NK-92 (cell line): ENCODE results near the gene NUTM2A.
"Not testable (repeated sequence)": the region's sequence is repeated elsewhere in the genome, so short reads cannot be mapped to it uniquely, and the experiment has no call there.

Source experiments
- DNase-seq: peaks from one replicate; lab custom pipeline; 2025; ENCODE audit not compliant: unreplicated experiment; lab: John Stamatoyannopoulos, UW

The NUTM2A gene, protein sequence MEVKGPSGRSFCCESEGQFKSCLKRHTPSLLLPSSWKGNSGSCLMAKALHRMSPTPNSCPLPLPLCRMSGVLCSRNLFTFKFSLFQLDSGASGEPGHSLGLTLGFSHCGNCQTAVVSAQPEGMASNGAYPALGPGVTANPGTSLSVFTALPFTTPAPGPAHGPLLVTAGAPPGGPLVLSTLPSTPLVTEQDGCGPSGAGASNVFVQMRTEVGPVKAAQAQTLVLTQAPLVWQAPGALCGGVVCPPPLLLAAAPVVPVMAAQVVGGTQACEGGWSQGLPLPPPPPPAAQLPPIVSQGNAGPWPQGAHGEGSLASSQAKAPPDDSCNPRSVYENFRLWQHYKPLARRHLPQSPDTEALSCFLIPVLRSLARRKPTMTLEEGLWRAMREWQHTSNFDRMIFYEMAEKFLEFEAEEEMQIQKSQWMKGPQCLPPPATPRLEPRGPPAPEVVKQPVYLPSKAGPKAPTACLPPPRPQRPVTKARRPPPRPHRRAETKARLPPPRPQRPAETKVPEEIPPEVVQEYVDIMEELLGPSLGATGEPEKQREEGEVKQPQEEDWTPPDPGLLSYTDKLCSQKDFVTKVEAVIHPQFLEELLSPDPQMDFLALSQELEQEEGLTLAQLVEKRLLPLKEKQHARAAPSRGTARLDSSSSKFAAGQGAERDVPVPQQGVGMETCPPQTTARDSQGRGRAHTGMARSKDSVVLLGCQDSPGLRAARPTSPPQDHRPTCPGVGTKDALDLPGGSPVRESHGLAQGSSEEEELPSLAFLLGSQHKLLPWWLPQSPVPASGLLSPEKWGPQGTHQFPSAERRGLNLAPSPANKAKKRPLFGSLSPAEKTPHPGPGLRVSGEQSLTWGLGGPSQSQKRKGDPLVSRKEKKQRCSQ

GRCh38 chr10:87225148-87225547 is at the start of gene NUTM2A:
NUTM2A (plus strand) TSS chr10:87225448; CDS start chr10:87225831, 383 bp downstream.
- DNase-seq: not testable (repeated sequence)

- DNase-seq: not testable (repeated sequence)
Observed at GRCh38 chr10:87177587-87177986, 47.7 kb upstream of the NUTM2A start.

- DNase-seq: not testable (repeated sequence)
Observed at GRCh38 chr10:87184421-87184820, 40.8 kb upstream of the NUTM2A start.

DNA sequence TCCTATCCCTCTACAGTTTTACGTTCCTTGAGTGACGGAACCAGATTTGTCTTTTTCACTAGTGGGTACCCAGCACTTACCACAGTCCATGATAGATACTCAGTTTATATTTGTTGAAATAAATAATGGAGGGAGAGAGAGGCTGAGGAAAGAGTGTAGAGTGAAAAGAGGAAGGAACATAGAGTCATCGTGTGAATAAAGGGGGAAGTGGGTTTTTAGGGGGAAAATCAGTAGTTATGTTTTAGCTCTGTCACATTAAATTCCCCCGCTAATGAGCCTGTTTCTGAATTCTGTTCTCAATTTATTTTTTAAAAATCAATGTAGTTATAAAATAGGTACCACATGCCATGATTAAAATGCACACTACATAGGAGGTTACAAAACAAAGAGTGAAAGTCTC is 39.2 kb upstream of the NUTM2A start:
- DNase-seq: not testable (repeated sequence)

DNA sequence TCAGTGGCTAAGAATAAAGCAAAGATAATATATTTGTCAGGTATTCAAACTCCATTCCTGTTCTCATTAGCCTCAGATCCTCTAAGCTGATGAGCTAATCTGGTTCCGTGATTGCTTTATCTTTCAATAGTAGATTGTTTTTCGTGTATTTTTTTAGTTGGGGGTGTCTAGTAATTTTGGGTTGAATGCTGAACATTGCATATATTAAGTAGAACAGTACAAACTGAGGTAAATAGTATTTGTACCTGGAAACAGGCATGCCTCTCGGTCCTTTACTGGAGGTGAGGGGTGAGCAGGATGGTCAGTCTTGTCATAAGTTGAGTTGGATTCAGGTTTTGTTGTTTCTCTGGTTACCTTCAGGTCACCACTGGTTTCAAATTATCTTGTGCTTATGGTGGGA is 37.7 kb upstream of the NUTM2A start:
- DNase-seq: not testable (repeated sequence)

DNA sequence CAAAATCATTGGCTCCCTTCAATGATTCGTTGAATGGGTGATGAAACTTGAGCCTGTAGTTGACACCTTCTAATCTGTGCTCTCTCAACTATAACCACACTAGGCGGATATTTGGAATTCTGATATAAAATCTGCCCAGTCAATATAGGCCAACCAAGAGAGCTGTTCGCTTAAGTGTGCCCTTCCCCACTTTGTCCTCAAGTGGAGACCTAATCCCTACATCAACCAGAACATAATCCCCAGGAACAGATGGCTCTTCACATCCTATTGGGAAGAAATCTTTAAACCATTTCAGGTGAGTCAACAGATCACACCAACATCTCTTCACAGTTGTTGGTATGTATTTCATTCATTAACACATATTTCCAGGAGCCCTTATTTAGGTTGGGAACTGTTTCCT is 33.4 kb upstream of the NUTM2A start:
- DNase-seq: not testable (repeated sequence)

- DNase-seq: not testable (repeated sequence)
Observed at GRCh38 chr10:87200924-87201323, 24.3 kb upstream of the NUTM2A start.

GRCh38 chr10:87204801-87205200 is 20.4 kb upstream of the NUTM2A start:
- not testable (repeated sequence) for DNase-seq

GRCh38 chr10:87206922-87207321 is 18.3 kb upstream of the NUTM2A start:
- not testable (repeated sequence) for DNase-seq

DNA sequence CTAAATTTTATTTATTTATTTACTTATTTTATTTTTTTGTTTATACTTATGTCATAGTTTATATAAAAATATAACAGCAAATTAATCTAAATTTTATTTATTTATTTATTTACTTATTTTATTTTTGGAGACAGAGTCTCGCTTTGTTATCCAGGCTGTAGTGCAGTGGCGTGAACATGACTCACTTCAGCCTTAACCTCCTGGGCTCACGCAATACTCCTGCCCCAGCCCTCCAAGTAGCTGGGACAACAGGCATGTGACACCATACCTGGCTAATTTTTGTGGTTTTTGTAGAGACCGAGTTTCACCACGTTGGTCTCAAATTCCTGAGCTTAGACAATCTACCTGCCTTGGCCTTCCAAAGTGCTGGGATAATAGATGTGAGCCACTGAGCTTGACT is 14.9 kb upstream of the NUTM2A start:
- not testable (repeated sequence) for DNase-seq

GRCh38 chr10:87211848-87212247 is 13.4 kb upstream of the NUTM2A start:
- DNase-seq: not testable (repeated sequence)

- not testable (repeated sequence) for DNase-seq
Observed at GRCh38 chr10:87213150-87213765, 12.0 kb upstream of the NUTM2A start.

DNA sequence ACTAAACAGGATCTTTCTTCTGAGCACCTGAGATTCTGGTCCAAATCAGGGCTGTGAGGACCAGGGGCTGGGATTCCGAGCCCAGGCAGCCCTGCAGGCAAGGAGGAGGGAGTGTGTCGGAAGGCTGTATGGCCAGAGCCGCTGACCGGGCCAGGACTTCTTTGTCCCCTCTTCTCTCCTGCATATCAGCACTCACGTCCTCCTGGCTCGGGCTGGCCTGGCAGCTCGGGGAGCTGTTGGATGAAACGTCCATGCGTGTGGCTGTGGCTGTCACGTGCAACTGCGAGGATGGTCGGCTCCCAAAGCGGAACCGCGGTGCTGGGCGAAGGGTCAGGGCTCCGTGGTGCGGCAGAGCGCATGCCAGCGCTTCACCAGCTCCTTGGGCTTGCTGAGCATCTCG is 11.4 kb upstream of the NUTM2A start:
- DNase-seq: not testable (repeated sequence)

DNA sequence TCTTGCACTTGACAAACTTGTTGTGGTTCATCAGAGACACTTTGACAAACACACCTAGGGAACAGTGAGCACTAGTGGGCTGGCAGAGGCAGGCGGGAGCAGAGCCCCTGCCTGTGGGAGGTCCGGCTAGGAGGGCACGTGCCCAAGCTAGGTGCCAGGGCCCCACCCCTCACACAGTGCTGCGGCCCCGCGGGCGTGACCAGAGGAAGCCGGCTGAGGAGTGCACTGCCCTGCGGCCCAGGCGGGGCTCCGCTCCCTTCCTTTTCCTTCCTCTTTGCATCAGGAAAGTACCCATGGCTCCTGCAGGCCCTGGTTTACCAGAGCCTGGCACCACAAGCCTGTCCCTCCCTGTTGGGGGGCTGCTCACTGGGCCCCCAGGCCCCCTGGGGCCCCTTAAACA is 9.1 kb upstream of the NUTM2A start:
- DNase-seq: not testable (repeated sequence)

DNA sequence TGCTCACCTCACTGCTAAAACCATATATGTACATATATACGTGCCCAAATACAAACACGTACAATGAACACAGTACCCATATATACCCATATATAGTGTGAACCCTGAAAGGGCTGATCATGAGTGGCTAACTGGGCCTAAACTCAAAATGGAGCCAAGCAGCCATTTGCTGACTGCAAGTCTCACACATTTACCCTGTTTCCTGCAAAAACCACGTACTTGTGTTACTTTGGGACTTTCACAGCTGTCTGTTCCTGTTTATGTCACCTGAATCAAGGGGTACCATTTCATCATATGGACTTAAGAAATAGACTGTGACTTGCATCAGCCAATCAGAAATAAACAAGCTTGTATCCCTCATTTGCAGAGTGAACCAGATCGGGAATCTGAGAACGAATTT is 5.9 kb upstream of the NUTM2A start:
- not testable (repeated sequence) for DNase-seq

GRCh38 chr10:87222789-87223188 is 2.5 kb upstream of the NUTM2A start:
- DNase-seq: not testable (repeated sequence)

GRCh38 chr10:87228247-87228646 is 3.0 kb downstream of the NUTM2A start:
- not testable (repeated sequence) for DNase-seq

GRCh38 chr10:87229211-87229610 is 4.0 kb downstream of the NUTM2A start:
- DNase-seq: not testable (repeated sequence)

DNA sequence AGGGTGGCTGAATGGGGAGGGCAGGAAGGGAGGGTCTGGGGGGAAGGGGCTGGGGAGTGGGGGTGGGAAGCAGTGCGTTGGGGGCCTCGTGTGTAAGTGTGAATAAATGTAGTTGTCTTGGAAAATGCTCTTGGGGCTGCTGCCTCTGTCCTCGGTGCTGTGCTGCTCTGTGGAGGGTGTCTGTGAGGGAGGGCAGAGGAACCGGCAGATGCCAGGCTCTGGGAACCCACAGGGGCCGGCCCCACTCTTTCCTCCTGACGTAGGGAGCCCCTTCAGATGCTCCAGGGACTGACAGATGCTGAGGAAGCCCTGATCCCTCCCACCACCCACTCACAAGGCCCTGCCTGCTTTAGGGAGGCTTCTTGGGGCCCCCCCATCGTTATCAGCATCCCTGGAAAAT is 9.6 kb downstream of the NUTM2A start:
- not testable (repeated sequence) for DNase-seq

DNA sequence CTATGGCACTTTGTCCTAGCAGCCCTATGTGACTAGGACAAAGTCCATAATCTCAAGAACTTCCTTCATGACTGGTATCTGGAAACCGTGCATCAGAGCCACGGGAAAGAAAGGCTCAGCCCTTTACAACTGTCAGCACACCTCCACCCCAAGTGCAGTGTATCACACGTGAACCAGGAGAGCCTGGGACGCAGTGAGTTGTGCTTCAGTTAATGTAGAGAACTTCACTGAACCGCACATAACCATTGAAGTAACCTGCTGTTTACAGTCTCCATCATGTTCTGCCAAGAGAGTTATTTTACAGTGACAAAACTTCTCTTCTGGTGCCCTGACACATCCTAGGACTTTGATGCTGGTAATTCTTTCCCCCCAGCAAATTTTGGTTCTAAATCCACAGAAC is 12.0 kb downstream of the NUTM2A start:
- not testable (repeated sequence) for DNase-seq

DNA sequence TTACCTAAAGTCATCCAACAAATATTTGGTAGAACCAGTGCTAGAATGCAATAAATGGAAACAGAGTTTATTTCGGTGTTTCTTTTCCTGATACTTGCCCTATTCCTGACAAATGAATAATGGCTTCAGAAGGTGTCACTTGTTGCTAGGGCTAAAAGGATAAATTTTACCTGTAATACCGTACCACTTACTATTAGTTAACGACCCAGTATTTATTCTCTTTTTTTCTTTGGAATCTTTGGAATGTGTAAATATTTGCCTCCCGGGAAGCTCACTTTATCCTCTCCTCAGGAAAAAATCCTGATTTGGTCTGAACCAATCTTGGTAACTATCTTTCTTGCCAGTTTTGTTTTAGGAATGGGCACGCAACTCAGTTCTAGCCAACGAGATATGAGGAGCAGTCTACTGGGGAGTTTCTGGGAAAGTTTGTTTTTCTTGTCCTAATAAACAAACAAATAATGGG is 14.1 kb downstream of the NUTM2A start:
- not testable (repeated sequence) for DNase-seq
